GM12878 (cell line): ENCODE measurements around the gene MAP3K7. TPM values are rescaled to one million over a fixed set of nuclear protein-coding genes. Genes with fewer than 3 reads are reported as not detected.

Experiments
- ATAC-seq: fragments of 200-7000 bp; cut with Tn5 transposase; 3 replicates; pipeline ENCODE4 v1.9.1; 2020; ENCODE audit warnings: mild to moderate bottlenecking, moderate library complexity
- BruUV-seq: library from RNA; stranded (reverse); fragments of 400-500 nt; replicated peaks from 2 replicates; lab custom pipeline; 2021; lab: Mats Ljungman, UMichigan
- CTCF ChIA-PET: fragments of 300-600 bp; sonication (Branson Sonifier 250); formaldehyde crosslinking; extraction: SDS; loops from one replicate; lab custom pipeline; 2021; ENCODE audit warnings: inconsistent platforms; lab: Yijun Ruan, JAX
- POLR2A ChIA-PET: fragments of 350-600 bp; formaldehyde crosslinking; extraction: SDS; loops from one replicate; lab custom pipeline; 2021; ENCODE audit warnings: inconsistent platforms; lab: Charles Lee
- RAD21 ChIA-PET: fragments of 300-600 bp; sonication (Branson Sonifier 250); formaldehyde crosslinking; loops from one replicate; lab custom pipeline; 2023; ENCODE audit warnings: antibody characterized with exemption; ENCODE audit not compliant: unreplicated experiment; lab: Charles Lee
- SMC1A ChIA-PET: fragments of 300-600 bp; sonication (Branson Sonifier 250); formaldehyde crosslinking; loops from one replicate; lab custom pipeline; 2023; ENCODE audit not compliant: unreplicated experiment, uncharacterized antibody; lab: Charles Lee
- DNase-seq: peaks from one replicate; pipeline ENCODE4 v3.0.0-alpha.2; 2011; ENCODE audit warnings: low read depth, low spot score
- FAIRE-seq: peaks from 3 replicates; lab custom pipeline; 2011; peaks lifted over from hg19 to GRCh38; lab: Jason Lieb, UNC
- H2AFZ ChIP-seq: 2 replicates; pipeline ENCODE4 v1.6.0; 2011; ENCODE audit warnings: low read depth, low read length, control low read depth; ENCODE audit not compliant: control insufficient read depth
- H3K27ac ChIP-seq: 2 replicates; pipeline ENCODE4 v1.5.1; 2011; ENCODE audit warnings: control low read depth; ENCODE audit not compliant: control insufficient read depth, insufficient read depth
- H3K27me3 ChIP-seq, 2 experiments: replicated peaks in 1 of 2; 2 replicates each; pipeline versions ENCODE4 v1.6.0 to v1.6.1; 2011; ENCODE audit warnings: low read length in 1 of 2; ENCODE audit not compliant: control insufficient read depth in 2 of 2, insufficient read depth in 2 of 2
- H3K36me3 ChIP-seq, 2 experiments: 2 replicates each; pipeline ENCODE4 v1.5.1; 2011; ENCODE audit warnings: low read length in 1 of 2; ENCODE audit not compliant: control insufficient read depth in 2 of 2, insufficient read depth in 2 of 2
- H3K4me1 ChIP-seq: 2 replicates; pipeline ENCODE4 v1.6.1; 2011; ENCODE audit warnings: mild to moderate bottlenecking, low read length, moderate library complexity, mixed read lengths; ENCODE audit not compliant: control insufficient read depth, insufficient read depth
- H3K4me2 ChIP-seq: 2 replicates; pipeline ENCODE4 v1.6.0; 2011; ENCODE audit warnings: control low read depth; ENCODE audit not compliant: control insufficient read depth, insufficient read depth
- H3K4me3 ChIP-seq: fragments of 200-600 bp; sonication (generic); 2 replicates; pipeline ENCODE4 v1.5.1; 2016
- H3K79me2 ChIP-seq: 2 replicates; pipeline ENCODE4 v1.6.0; 2011; ENCODE audit warnings: low read length; ENCODE audit not compliant: control insufficient read depth, insufficient read depth
- H3K9ac ChIP-seq: 2 replicates; pipeline ENCODE4 v1.8.0; 2011; ENCODE audit warnings: low read length, control low read depth, mixed read lengths; ENCODE audit not compliant: control insufficient read depth, insufficient read depth
- H3K9me3 ChIP-seq: replicated peaks from 3 replicates; pipeline ENCODE4 v1.5.1; 2011; ENCODE audit warnings: mild to moderate bottlenecking, low read length; ENCODE audit not compliant: control insufficient read depth, insufficient read depth
- H4K20me1 ChIP-seq: 2 replicates; pipeline ENCODE4 v1.6.0; 2011; ENCODE audit not compliant: control insufficient read depth, insufficient read depth
- CREB1 ChIP-seq: IDR thresholded peaks from 2 replicates; pipeline ENCODE4 v1.6.1; 2012; ENCODE audit warnings: low read depth, mild to moderate bottlenecking, inconsistent platforms
- EED ChIP-seq: sonication (generic); IDR thresholded peaks from 2 replicates; pipeline ENCODE4 v1.6.1; 2016; ENCODE audit warnings: antibody characterized with exemption, low read depth
- HDAC6 ChIP-seq: fragments of 200-600 bp; sonication (generic); IDR thresholded peaks from one replicate; pipeline ENCODE4 v1.8.0; 2017; ENCODE audit warnings: antibody characterized with exemption; ENCODE audit not compliant: unreplicated experiment
- IKZF1 ChIP-seq: fragments of 450-650 bp; conservative IDR thresholded peaks from 2 replicates; pipeline ENCODE4 v1.6.1; 2017; ENCODE audit warnings: antibody characterized with exemption, mild to moderate bottlenecking
- JUNB ChIP-seq: IDR thresholded peaks from 2 replicates; pipeline ENCODE4 v1.6.1; 2016; ENCODE audit warnings: antibody characterized with exemption, mild to moderate bottlenecking
- MEF2A ChIP-seq: IDR thresholded peaks from 2 replicates; pipeline ENCODE4 v1.6.1; 2011; ENCODE audit warnings: low read depth, mild to moderate bottlenecking, low read length, moderate library complexity; ENCODE audit not compliant: insufficient read depth
- MTA2 ChIP-seq: fragments of 450-650 bp; IDR thresholded peaks from 2 replicates; pipeline ENCODE4 v1.6.1; 2016; ENCODE audit warnings: low read depth, mild to moderate bottlenecking, moderate library complexity
- NR2C1 ChIP-seq: fragments of 450-650 bp; IDR thresholded peaks from 2 replicates; pipeline ENCODE4 v1.6.1; 2017; ENCODE audit warnings: antibody characterized with exemption, mild to moderate bottlenecking, moderate library complexity
- PKNOX1 ChIP-seq: fragments of 450-650 bp; IDR thresholded peaks from 2 replicates; pipeline ENCODE4 v1.6.1; 2016; ENCODE audit warnings: mild to moderate bottlenecking
- POLR2AphosphoS2 ChIP-seq: IDR thresholded peaks from 2 replicates; pipeline ENCODE4 v1.6.1; 2011; ENCODE audit warnings: low read depth, mild to moderate bottlenecking, low read length, improper control_type of control experiment, moderate library complexity
- POLR2AphosphoS5 ChIP-seq: IDR thresholded peaks from 2 replicates; pipeline ENCODE4 v1.6.1; 2011; ENCODE audit warnings: mild to moderate bottlenecking, low read length, inconsistent platforms
- SUZ12 ChIP-seq: fragments of 200-600 bp; sonication (generic); IDR thresholded peaks from one replicate; pipeline ENCODE4 v1.6.1; 2018; ENCODE audit warnings: antibody characterized with exemption, mild to moderate bottlenecking; ENCODE audit not compliant: unreplicated experiment
- TARDBP ChIP-seq: IDR thresholded peaks from 2 replicates; pipeline ENCODE4 v1.6.1; 2016; ENCODE audit warnings: borderline replicate concordance
- USF1 ChIP-seq: IDR thresholded peaks from 2 replicates; pipeline ENCODE4 v1.6.1; 2011; ENCODE audit warnings: borderline replicate concordance, low read depth, mild to moderate bottlenecking, moderate library complexity, mixed read lengths, low read length; ENCODE audit not compliant: insufficient read depth; ENCODE audit errors: extremely low read length
- ZNF384 ChIP-seq: IDR thresholded peaks from 2 replicates; pipeline ENCODE4 v1.6.1; 2012; ENCODE audit warnings: low read depth, mild to moderate bottlenecking, low read length, improper control_type of control experiment, borderline replicate concordance
- ZNF687 ChIP-seq: fragments of 450-650 bp; IDR thresholded peaks from 2 replicates; pipeline ENCODE4 v1.6.1; 2017; ENCODE audit warnings: mild to moderate bottlenecking, moderate library complexity
- WGBS: methylation state at CpG from one replicate; pipeline ENCODE4 v1.1.6; 2016; ENCODE audit warnings: low lambda C conversion rate; ENCODE audit not compliant: insufficient replicate concordance, insufficient coverage; ENCODE audit errors: missing lambda C conversion rate; 5-methylcytosine and 5-hydroxymethylcytosine counted together
- in situ Hi-C: fragments of 300-500 bp; cut with MboI; formaldehyde crosslinking; loops from 9 replicates; pipeline ENCODE4 v1.14.3; 2018; ENCODE audit warnings: mixed read lengths
- intact Hi-C: fragments of 100-400 bp; cut with micrococcal nuclease; formaldehyde crosslinking; loops from one replicate; pipeline ENCODE4 v1.14.2; 2022; ENCODE audit not compliant: unreplicated experiment
- polyA plus RNA-seq, 11 experiments: library from polyadenylated mRNA; depleted of rRNA in 4 of 11; unstranded in 6 of 11; stranded (reverse) in 5 of 11; fragments of >200 nt; fragmentation: Nextera tagmentation in 4 of 11; fragmentation: Illumina TruSeq in 1 of 11; extraction: Ambion mirVana in 4 of 11; extraction: Trizol in 1 of 11; gene quantifications; 1 replicate in 1 of 11; 2 replicates in 10 of 11; pipeline versions ENCODE4 v1.2.1 to v1.2.3, GENCODE V29; 2011 to 2016; ENCODE audit warnings: inconsistent platforms in 2 of 11, missing spikeins in 2 of 11, low read depth in 1 of 11
- total RNA-seq, 4 experiments: library from RNA; depleted of rRNA in 3 of 4; stranded (reverse); fragments of >200 nt in 3 of 4; fragmentation: Illumina TruSeq in 1 of 4; extraction: Trizol in 1 of 4; gene quantifications; 2 replicates each; pipeline versions ENCODE4 v1.2.1 to v1.2.3, GENCODE V29; 2013 to 2021

MAP3K7 gene
- total and polyA plus RNA-seq, 10 of the 15 experiments (the other 5 are each of a cell fraction or from before 2014, with no cell fraction given) = 7.0 to 42.6 (median 22.0) TPM

GRCh38 chr6:90611543-90612312, 24.9 kb upstream of the MAP3K7 start (continued):
- TF ChIP-seq TARDBP (no peak), EED (no peak)

GRCh38 chr6:90610751-90611542, 24.1 kb upstream of the MAP3K7 start:
- RAD21 ChIA-PET = no interaction called here
- FAIRE-seq = no peak
- Histone ChIP-seq H4K20me1 (no peaks in the 10 kb centered on the region), H3K79me2 (no peaks in the 10 kb centered on the region), H3K9me3 (no peaks in the 10 kb centered on the region), H3K4me2 (peak overlapping the region; percentile 64), H2AFZ (peak overlapping the region; percentile 71), H3K27ac (no peak overlapping the region), H3K27me3 (peaks cover 2 to 18% of the 10 kb centered on the region in 2 experiments), H3K4me3 (peak overlapping the region; percentile 58), H3K36me3 (no peaks in the 10 kb centered on the region), H3K9ac (peak overlapping the region; percentile 24; the same call in 1 of the 2 replicates), H3K4me1 (no peaks in the 10 kb centered on the region)
- POLR2A ChIA-PET = no interaction called here
- peak; percentile 90 for ATAC-seq
- CTCF ChIA-PET = no interaction called here
- intact Hi-C loops = no loop called here
- BruUV-seq = no TSS peak
- SMC1A ChIA-PET = no interaction called here
- WGBS = 4% methylated on average over 52 of the region's 72 CpGs
- in situ Hi-C loops = no loop called here
- DNase-seq = no peak
- TF ChIP-seq NR2C1 (no peak), CREB1 (no peak), MEF2A (no peak), POLR2AphosphoS5 (no peak), PKNOX1 (no peak), HDAC6 (peak; percentile 98), MTA2 (no peak), JUNB (no peak), ZNF687 (no peak), ZNF384 (no peak), SUZ12 (no peak), POLR2AphosphoS2 (no peak), IKZF1 (0 out of 2 replicates have a peak, but pooled peaks have one; percentile 46), USF1 (no peak)
